OCI-LY1 (cell line): ENCODE measurements around the gene SELENOW.

Experiments
- H2AFZ ChIP-seq: fragments of 200-600 bp; sonication (generic), shearing (Covaris generic); 2 replicates; pipeline ENCODE4 v1.6.0; 2014; ENCODE audit warnings: antibody characterized with exemption, mild to moderate bottlenecking, low read length
- H3F3A ChIP-seq: fragments of 200-600 bp; sonication (generic), shearing (Covaris generic); 2 replicates; pipeline ENCODE4 v1.6.0; 2014; ENCODE audit warnings: mild to moderate bottlenecking, antibody characterized with exemption, low read length, moderate library complexity; ENCODE audit not compliant: insufficient read depth
- H3K27ac ChIP-seq: fragments of 200-600 bp; sonication (generic); 2 replicates; pipeline ENCODE4 v1.5.1; 2014; ENCODE audit warnings: low read length, mixed run types, mild to moderate bottlenecking, low read depth; ENCODE audit not compliant: poor library complexity, severe bottlenecking
- H3K27me3 ChIP-seq: fragments of 200-600 bp; sonication (generic); 2 replicates; pipeline ENCODE4 v1.6.0; 2014; ENCODE audit warnings: antibody characterized with exemption, mild to moderate bottlenecking, low read length, moderate library complexity; ENCODE audit not compliant: insufficient read depth
- H3K36me3 ChIP-seq: fragments of 200-600 bp; sonication (generic); 2 replicates; pipeline ENCODE4 v1.6.1; 2014; ENCODE audit warnings: mild to moderate bottlenecking, antibody characterized with exemption, low read length, moderate library complexity, mixed read lengths; ENCODE audit not compliant: insufficient read depth
- H3K4me1 ChIP-seq: fragments of 200-600 bp; sonication (generic); 2 replicates; pipeline ENCODE4 v1.5.1; 2014; ENCODE audit warnings: mild to moderate bottlenecking, low read length, moderate library complexity; ENCODE audit not compliant: insufficient read depth, severe bottlenecking
- H3K4me2 ChIP-seq: fragments of 200-600 bp; sonication (generic), shearing (Covaris generic); 2 replicates; pipeline ENCODE4 v1.6.1; 2014; ENCODE audit warnings: low read length
- H3K4me3 ChIP-seq: fragments of 200-600 bp; sonication (generic); 2 replicates; pipeline ENCODE4 v1.5.1; 2014; ENCODE audit warnings: low read length, low read depth, mild to moderate bottlenecking, mixed read lengths; ENCODE audit not compliant: poor library complexity, severe bottlenecking
- H3K79me2 ChIP-seq: fragments of 200-600 bp; shearing (Covaris generic); 2 replicates; pipeline ENCODE4 v1.6.1; 2016; ENCODE audit warnings: mixed run types, low read length, mixed read lengths; ENCODE audit not compliant: insufficient read depth
- H3K9ac ChIP-seq: fragments of 200-600 bp; sonication (generic), shearing (Covaris generic); 2 replicates; pipeline ENCODE4 v1.6.1; 2014; ENCODE audit warnings: mild to moderate bottlenecking, low read length, mixed read lengths
- H3K9me2 ChIP-seq: fragments of 200-600 bp; sonication (generic), shearing (Covaris generic); 2 replicates; pipeline ENCODE4 v1.6.1; 2014; ENCODE audit warnings: low read depth, mild to moderate bottlenecking, low read length, mixed read lengths
- H3K9me3 ChIP-seq: fragments of 200-600 bp; shearing (Covaris generic); 2 replicates; pipeline ENCODE4 v1.6.1; 2014; ENCODE audit warnings: low read length, mixed read lengths
- H4K20me1 ChIP-seq: fragments of 200-600 bp; sonication (generic), shearing (Covaris generic); 2 replicates; pipeline ENCODE4 v1.6.0; 2016; ENCODE audit warnings: mild to moderate bottlenecking, low read length; ENCODE audit not compliant: insufficient read depth
- CTCF ChIP-seq: fragments of 200-600 bp; sonication (generic), shearing (Covaris generic); IDR thresholded peaks from 2 replicates; pipeline ENCODE4 v1.5.1; 2017; ENCODE audit warnings: mild to moderate bottlenecking, antibody characterized with exemption, low read length, moderate library complexity, mixed read lengths
- EZH2 ChIP-seq: fragments of 200-600 bp; sonication (generic), shearing (Covaris generic); IDR thresholded peaks from 2 replicates; pipeline ENCODE4 v1.8.0; 2017; ENCODE audit warnings: borderline replicate concordance, mixed run types, mild to moderate bottlenecking, antibody characterized with exemption, low read length, moderate library complexity, mixed read lengths

Gene SELENOW

GRCh38 chr19:47730521-47730889, 48.0 kb upstream of the SELENOW start:
- Histone ChIP-seq H3K36me3 (no peaks in the 10 kb centered on the region), H3K9ac (no peak overlapping the region), H3K4me1 (no peaks in the 10 kb centered on the region), H3K79me2 (no peaks in the 10 kb centered on the region), H3K27me3 (no peaks in the 10 kb centered on the region; the same call in 1 of the 2 replicates), H4K20me1 (no peaks in the 10 kb centered on the region), H3K9me3 (no peaks in the 10 kb centered on the region), H3K9me2 (no peaks in the 10 kb centered on the region), H3K4me3 (no peak overlapping the region), H3K27ac (no peak overlapping the region), H3K4me2 (no peak overlapping the region), H3F3A (no peaks in the 10 kb centered on the region), H2AFZ (no peak overlapping the region)
- no peak for TF ChIP-seq EZH2
- no peak for TF ChIP-seq CTCF

GRCh38 chr19:47730910-47731309, 47.6 kb upstream of the SELENOW start:
- no peaks in the 10 kb centered on the region for H3F3A ChIP-seq
- H3K9me2 ChIP-seq, result no peaks in the 10 kb centered on the region
- H3K27ac ChIP-seq, result no peak overlapping the region
- no peaks in the 10 kb centered on the region; the same call in 1 of the 2 replicates for H3K27me3 ChIP-seq
- no peaks in the 10 kb centered on the region for H3K4me1 ChIP-seq
- H3K36me3 ChIP-seq, result no peaks in the 10 kb centered on the region
- no peaks in the 10 kb centered on the region for H4K20me1 ChIP-seq
- no peak overlapping the region for H3K4me2 ChIP-seq
- no peak overlapping the region for H3K9ac ChIP-seq
- H3K9me3 ChIP-seq, result no peaks in the 10 kb centered on the region
- no peak overlapping the region for H3K4me3 ChIP-seq
- no peak for TF ChIP-seq CTCF
- TF ChIP-seq EZH2, result no peak
- no peaks in the 10 kb centered on the region for H3K79me2 ChIP-seq
- no peak overlapping the region for H2AFZ ChIP-seq

- Histone ChIP-seq H3K27me3 (no peaks in the 10 kb centered on the region; the same call in 1 of the 2 replicates), H3K27ac (no peak overlapping the region), H3K9me3 (no peaks in the 10 kb centered on the region), H3K9me2 (no peaks in the 10 kb centered on the region), H4K20me1 (no peaks in the 10 kb centered on the region), H3K4me1 (no peaks in the 10 kb centered on the region), H3K4me3 (no peak overlapping the region), H3F3A (no peaks in the 10 kb centered on the region), H3K9ac (no peak overlapping the region), H2AFZ (no peak overlapping the region), H3K79me2 (no peaks in the 10 kb centered on the region), H3K36me3 (no peaks in the 10 kb centered on the region), H3K4me2 (no peak overlapping the region)
- TF ChIP-seq CTCF, result no peak
- TF ChIP-seq EZH2, result no peak
Observed at GRCh38 chr19:47735131-47735530, 43.4 kb upstream of the SELENOW start.
